ENCODE data around the gene TMEM92. TPM values are rescaled to one million over a fixed set of nuclear protein-coding genes. Genes with fewer than 3 reads are reported as not detected.

TMEM92 gene
- total RNA-seq = 1 to 10 TPM in 1 of 2 donors, under 1 TPM in 1; 0.05 to 2.8 TPM
- 10 to 100 TPM in 1 of 2 donors, 1 to 10 TPM in 1; 5.3 to 17.9 TPM for polyA plus RNA-seq

- Histone ChIP-seq H3K9ac (ENCODE audit: low read depth in 1 of 2, low read length in 2 of 2) (peak within 1 kb of the TSS; percentile 38 to 39), H3K4me1 (ENCODE audit: control insufficient read depth in 4 of 4, insufficient read depth in 4 of 4, low read length in 3 of 4) (peaks cover 4 to 21% (median 13%) of the 10 kb centered on the region in 4 donors), H3K27me3 (ENCODE audit: control insufficient read depth in 4 of 4, insufficient read depth in 4 of 4, low read length in 3 of 4) (peaks cover 0 to 1% (median 0%) of the 10 kb centered on the region in 4 donors), H3K9me3 (ENCODE audit: control insufficient read depth in 4 of 4, low read length in 3 of 4) (no peaks in the 10 kb centered on the region), H3K36me3 (ENCODE audit: control insufficient read depth in 4 of 4, insufficient read depth in 3 of 4, low read depth in 1 of 4, low read length in 3 of 4) (no peaks in the 10 kb centered on the region), H3K4me3 (ENCODE audit: low read depth in 1 of 3, low read length in 3 of 3) (peak within 1 kb of the TSS in 2 of 3 donors; percentile 54 to 65), H3K27ac (ENCODE audit: low read depth in 1 of 2, low read length in 2 of 2) (peak within 1 kb of the TSS in 1 of 2 donors; percentile 22)
- no peak for TF ChIP-seq JUND (IDR thresholded peaks at IDR 0.05)
- no peak for TF ChIP-seq FOXA2 (IDR thresholded peaks at IDR 0.05)
- no peak for TF ChIP-seq CTCF (IDR thresholded peaks at IDR 0.05; ENCODE audit: low read depth, low read length, missing input control)
- TF ChIP-seq MAX (IDR thresholded peaks at IDR 0.05) = no peak
- TF ChIP-seq REST (IDR thresholded peaks at IDR 0.05) = no peak
- no peak for TF ChIP-seq TAF1 (conservative IDR thresholded peaks at IDR 0.05)
- no peak for TF ChIP-seq ATF3 (IDR thresholded peaks at IDR 0.05)
- peak in 1 of 2 donors; percentile 41 for TF ChIP-seq RXRA (IDR thresholded peaks at IDR 0.05)
- no peak for TF ChIP-seq ZBTB33 (IDR thresholded peaks at IDR 0.05)
- TF ChIP-seq NR2F2 (IDR thresholded peaks at IDR 0.05) = no peak
- TF ChIP-seq HNF4A (conservative IDR thresholded peaks at IDR 0.05) = peak in 1 of 2 donors; percentile 19
- TF ChIP-seq FOXA1 (IDR thresholded peaks at IDR 0.05) = no peak
- no peak for TF ChIP-seq EGR1 (IDR thresholded peaks at IDR 0.05; ENCODE audit: low read depth in 2 of 2)
- TF ChIP-seq YY1 (IDR thresholded peaks at IDR 0.05) = no peak
- no peak for TF ChIP-seq HNF4G (IDR thresholded peaks at IDR 0.05)
- no peak for TF ChIP-seq GABPA (IDR thresholded peaks at IDR 0.05 in 1 of 2, conservative IDR thresholded peaks at IDR 0.05 in 1 of 2)
- TF ChIP-seq RAD21 (IDR thresholded peaks at IDR 0.05) = peak in 1 of 2 donors; percentile 47
- peak; percentile 34 for TF ChIP-seq SP1 (IDR thresholded peaks at IDR 0.05)
- no peak for DNase-seq (ENCODE audit: low spot score)
- 20% methylated on average over 23 of the region's 23 CpGs for WGBS
Measured at GRCh38 chr17:50274142-50274896, at the start of gene TMEM92. Gene TMEM92 (plus strand): TSS chr17:50274466. CDS start chr17:50274502, 36 bp downstream.

Data from liver (tissue), 9 donors.